ENCODE data around the gene DGKE.

Gene DGKE

DNA sequence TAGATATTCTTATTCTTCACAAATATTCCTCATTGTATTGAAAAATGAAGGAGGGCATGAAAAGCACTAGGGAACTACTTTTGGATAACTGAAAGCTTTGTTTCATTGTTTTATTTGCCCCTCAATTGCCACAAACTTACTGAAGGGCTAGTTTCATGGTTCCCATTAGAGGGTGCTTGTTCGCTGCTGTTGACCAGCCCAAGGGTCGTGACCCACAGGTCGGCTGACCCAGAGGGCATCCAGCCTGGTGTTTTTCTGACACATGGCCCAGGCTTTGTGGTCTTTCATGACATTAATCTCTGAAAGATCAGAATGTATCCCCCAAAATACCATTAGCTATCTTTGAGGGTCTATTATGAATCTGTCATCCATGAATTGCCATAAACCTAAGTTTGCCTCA lies 30.0 kb downstream of the DGKE start:
- Histone ChIP-seq H3K27me3 (ENCODE audit: insufficient read depth, low read length, poor library complexity, severe bottlenecking) (no peaks in the 10 kb centered on the region), H3K36me3 (ENCODE audit: insufficient read depth, low read length) (peaks cover 63% of the 10 kb centered on the region; the same call in 1 of the 2 replicates)

DNA sequence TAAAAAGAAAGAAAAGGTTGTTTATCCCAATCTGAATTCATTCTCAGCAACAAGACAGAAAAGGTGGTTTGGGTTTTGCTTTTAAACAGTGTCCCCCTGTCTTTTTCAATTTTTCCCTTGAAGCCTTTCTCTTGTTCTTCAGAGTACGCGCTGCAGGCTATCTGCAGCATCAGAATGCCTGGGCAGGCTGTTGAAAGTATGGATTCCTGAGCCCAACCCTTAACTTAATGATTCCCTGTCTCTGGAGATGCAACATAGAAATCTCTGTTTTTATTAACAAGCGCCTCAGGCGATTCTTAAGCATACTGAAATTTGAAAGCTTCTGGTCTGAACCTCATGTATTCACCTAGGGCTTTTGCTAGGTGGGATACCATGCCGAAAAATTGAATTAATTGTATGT lies 32.1 kb downstream of the DGKE start:
- H3K9ac ChIP-seq (ENCODE audit: low read depth, low read length, poor library complexity, severe bottlenecking) = no peak overlapping the region
- no peaks in the 10 kb centered on the region for H3K27me3 ChIP-seq (ENCODE audit: insufficient read depth, low read length, poor library complexity, severe bottlenecking)
- no peaks in the 10 kb centered on the region for H4K20me1 ChIP-seq (ENCODE audit: insufficient read depth, low read length, poor library complexity, severe bottlenecking)
- no peak overlapping the region for H2AFZ ChIP-seq (ENCODE audit: low read length)
- H3K4me1 ChIP-seq (ENCODE audit: insufficient read depth, low read length, poor library complexity, severe bottlenecking) = no peaks in the 10 kb centered on the region
- no peaks in the 10 kb centered on the region; the same call in 1 of the 2 replicates for H3F3A ChIP-seq (ENCODE audit: low read depth)
- no peak overlapping the region for H3K4me2 ChIP-seq (ENCODE audit: low read depth, low read length, poor library complexity, severe bottlenecking)
- no peak overlapping the region for H3K4me3 ChIP-seq (ENCODE audit: low read length, poor library complexity, severe bottlenecking)
- H3K9me2 ChIP-seq (replicated peaks; ENCODE audit: low read depth, low read length) = no peaks in the 10 kb centered on the region
- H3K79me2 ChIP-seq (ENCODE audit: insufficient read depth, low read length) = no peaks in the 10 kb centered on the region
- H3K36me3 ChIP-seq (ENCODE audit: insufficient read depth, low read length) = peaks cover 48% of the 10 kb centered on the region; the same call in 1 of the 2 replicates
- no peaks in the 10 kb centered on the region for H3K9me3 ChIP-seq (ENCODE audit: insufficient read depth, low read depth, low read length)
- TF ChIP-seq EZH2phosphoT487 (IDR thresholded peaks at IDR 0.05; ENCODE audit: borderline replicate concordance) = no peak
- TF ChIP-seq, protein P1, sequence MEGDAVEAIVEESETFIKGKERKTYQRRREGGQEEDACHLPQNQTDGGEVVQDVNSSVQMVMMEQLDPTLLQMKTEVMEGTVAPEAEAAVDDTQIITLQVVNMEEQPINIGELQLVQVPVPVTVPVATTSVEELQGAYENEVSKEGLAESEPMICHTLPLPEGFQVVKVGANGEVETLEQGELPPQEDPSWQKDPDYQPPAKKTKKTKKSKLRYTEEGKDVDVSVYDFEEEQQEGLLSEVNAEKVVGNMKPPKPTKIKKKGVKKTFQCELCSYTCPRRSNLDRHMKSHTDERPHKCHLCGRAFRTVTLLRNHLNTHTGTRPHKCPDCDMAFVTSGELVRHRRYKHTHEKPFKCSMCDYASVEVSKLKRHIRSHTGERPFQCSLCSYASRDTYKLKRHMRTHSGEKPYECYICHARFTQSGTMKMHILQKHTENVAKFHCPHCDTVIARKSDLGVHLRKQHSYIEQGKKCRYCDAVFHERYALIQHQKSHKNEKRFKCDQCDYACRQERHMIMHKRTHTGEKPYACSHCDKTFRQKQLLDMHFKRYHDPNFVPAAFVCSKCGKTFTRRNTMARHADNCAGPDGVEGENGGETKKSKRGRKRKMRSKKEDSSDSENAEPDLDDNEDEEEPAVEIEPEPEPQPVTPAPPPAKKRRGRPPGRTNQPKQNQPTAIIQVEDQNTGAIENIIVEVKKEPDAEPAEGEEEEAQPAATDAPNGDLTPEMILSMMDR (conservative IDR thresholded peaks at IDR 0.05; ENCODE audit: low read length) = no peak

More for the DNA sequence above, 30.0 kb downstream of the DGKE start:
- Histone ChIP-seq H3K4me1 (ENCODE audit: insufficient read depth, low read length, poor library complexity, severe bottlenecking) (no peaks in the 10 kb centered on the region), H4K20me1 (ENCODE audit: insufficient read depth, low read length, poor library complexity, severe bottlenecking) (no peaks in the 10 kb centered on the region), H3K9me2 (replicated peaks; ENCODE audit: low read depth, low read length) (no peaks in the 10 kb centered on the region), H3F3A (ENCODE audit: low read depth) (no peaks in the 10 kb centered on the region; the same call in 1 of the 2 replicates), H3K9me3 (ENCODE audit: insufficient read depth, low read depth, low read length) (no peaks in the 10 kb centered on the region), H3K79me2 (ENCODE audit: insufficient read depth, low read length) (no peaks in the 10 kb centered on the region), H3K4me3 (ENCODE audit: low read length, poor library complexity, severe bottlenecking) (no peak overlapping the region), H3K9ac (ENCODE audit: low read depth, low read length, poor library complexity, severe bottlenecking) (no peak overlapping the region), H3K4me2 (ENCODE audit: low read depth, low read length, poor library complexity, severe bottlenecking) (no peak overlapping the region), H2AFZ (ENCODE audit: low read length) (no peak overlapping the region)
- TF ChIP-seq EZH2phosphoT487 (IDR thresholded peaks at IDR 0.05; ENCODE audit: borderline replicate concordance) = no peak
- TF ChIP-seq, protein P1 (conservative IDR thresholded peaks at IDR 0.05; ENCODE audit: low read length) = no peak

GRCh38 chr17:56866496-56866895 lies 32.5 kb downstream of the DGKE start:
- H3F3A ChIP-seq (ENCODE audit: low read depth) = no peaks in the 10 kb centered on the region; the same call in 1 of the 2 replicates
- H3K9ac ChIP-seq (ENCODE audit: low read depth, low read length, poor library complexity, severe bottlenecking) = no peak overlapping the region
- no peak overlapping the region for H2AFZ ChIP-seq (ENCODE audit: low read length)
- no peak overlapping the region for H3K4me2 ChIP-seq (ENCODE audit: low read depth, low read length, poor library complexity, severe bottlenecking)
- H4K20me1 ChIP-seq (ENCODE audit: insufficient read depth, low read length, poor library complexity, severe bottlenecking) = no peaks in the 10 kb centered on the region
- no peaks in the 10 kb centered on the region for H3K27me3 ChIP-seq (ENCODE audit: insufficient read depth, low read length, poor library complexity, severe bottlenecking)
- no peaks in the 10 kb centered on the region for H3K4me1 ChIP-seq (ENCODE audit: insufficient read depth, low read length, poor library complexity, severe bottlenecking)
- no peaks in the 10 kb centered on the region for H3K9me2 ChIP-seq (replicated peaks; ENCODE audit: low read depth, low read length)
- TF ChIP-seq, protein P1 (conservative IDR thresholded peaks at IDR 0.05; ENCODE audit: low read length) = peak; percentile 68
- no peak for TF ChIP-seq EZH2phosphoT487 (IDR thresholded peaks at IDR 0.05; ENCODE audit: borderline replicate concordance)
- no peaks in the 10 kb centered on the region for H3K9me3 ChIP-seq (ENCODE audit: insufficient read depth, low read depth, low read length)
- no peaks in the 10 kb centered on the region for H3K79me2 ChIP-seq (ENCODE audit: insufficient read depth, low read length)
- peaks cover 44% of the 10 kb centered on the region; the same call in 1 of the 2 replicates for H3K36me3 ChIP-seq (ENCODE audit: insufficient read depth, low read length)
- no peak overlapping the region for H3K4me3 ChIP-seq (ENCODE audit: low read length, poor library complexity, severe bottlenecking)

Measured in Loucy (cell line).